HG03432 (cell line): ENCODE results near the gene MAP2K1.
A peak's percentile ranks its signal among the peaks of the same experiment; 100 is the strongest.
"Not testable (repeated sequence)": the region's sequence is repeated elsewhere in the genome, so short reads cannot be mapped to it uniquely, and the experiment has no call there.

Source experiments
- ATAC-seq: cut with Tn5 transposase; IDR thresholded peaks from one replicate; pipeline ENCODE4 v1.9.1; 2021; ENCODE audit warnings: mild to moderate bottlenecking, moderate library complexity; ENCODE audit not compliant: unreplicated experiment

MAP2K1 gene

GRCh38 chr15:66472176-66472999 is 85.7 kb downstream of the MAP2K1 start:
- ATAC-seq: peak; percentile 86

GRCh38 chr15:66474135-66474534 is 87.4 kb downstream of the MAP2K1 start:
- no peak for ATAC-seq

- no peak for ATAC-seq
Observed at GRCh38 chr15:66474963-66475362, 88.3 kb downstream of the MAP2K1 start.

- no peak for ATAC-seq
Observed at GRCh38 chr15:66476535-66476934, 89.8 kb downstream of the MAP2K1 start.

- no peak for ATAC-seq
Observed at GRCh38 chr15:66477011-66477410, 90.3 kb downstream of the MAP2K1 start.

GRCh38 chr15:66480267-66480666 is 93.6 kb downstream of the MAP2K1 start:
- ATAC-seq: no peak

- ATAC-seq: no peak
Observed at GRCh38 chr15:66481107-66481856, 94.6 kb downstream of the MAP2K1 start.

- no peak for ATAC-seq
Observed at GRCh38 chr15:66482539-66482938, 95.8 kb downstream of the MAP2K1 start.

GRCh38 chr15:66483131-66483566 is 96.4 kb downstream of the MAP2K1 start:
- no peak for ATAC-seq

- ATAC-seq: no peak
Observed at GRCh38 chr15:66484539-66485112, 97.9 kb downstream of the MAP2K1 start.

GRCh38 chr15:66486887-66487286 is 100.2 kb downstream of the MAP2K1 start:
- ATAC-seq: no peak

GRCh38 chr15:66488525-66488924 is 101.8 kb downstream of the MAP2K1 start:
- ATAC-seq: no peak

GRCh38 chr15:66489179-66489791 is 102.6 kb downstream of the MAP2K1 start:
- no peak for ATAC-seq

- ATAC-seq: no peak
Observed at GRCh38 chr15:66491846-66492245, 105.1 kb downstream of the MAP2K1 start.

GRCh38 chr15:66494262-66494661 is 107.5 kb downstream of the MAP2K1 start:
- ATAC-seq: no peak

- peak; percentile 15 for ATAC-seq
Observed at GRCh38 chr15:66496951-66497501, 110.3 kb downstream of the MAP2K1 start.

GRCh38 chr15:66497502-66498455 is 111.1 kb downstream of the MAP2K1 start, which contains the start of gene SNAPC5:
Gene SNAPC5, minus strand, starts transcription at chr15:66497762. Its CDS starts 31 bp downstream, at chr15:66497731.
- ATAC-seq: peak; percentile 85

GRCh38 chr15:66498501-66499386 is 112.0 kb downstream of the MAP2K1 start:
- ATAC-seq: no peak

GRCh38 chr15:66500346-66500745 is 113.6 kb downstream of the MAP2K1 start:
- not testable (repeated sequence) for ATAC-seq
